HEK293 (cell line): Measurements from ENCODE around the gene TAF6L.

Experiments
- GFI1B ChIP-seq: fragments of 450-650 bp; formaldehyde crosslinking; IDR thresholded peaks from 2 replicates; pipeline ENCODE4 v1.5.1; 2016; ENCODE audit warnings: missing biosample characterization, missing genetic modification characterization
- HOXD13 ChIP-seq: sonication (generic); formaldehyde crosslinking; IDR thresholded peaks from 2 replicates; pipeline ENCODE4 v1.8.0; 2022; ENCODE audit warnings: missing genetic modification reagents, borderline replicate concordance
- KLF7 ChIP-seq: fragments of 450-650 bp; formaldehyde crosslinking; IDR thresholded peaks from 2 replicates; pipeline ENCODE4 v1.5.1; 2016; ENCODE audit warnings: missing biosample characterization, missing genetic modification characterization, borderline replicate concordance
- OVOL3 ChIP-seq: fragments of 450-650 bp; formaldehyde crosslinking; IDR thresholded peaks from 2 replicates; pipeline ENCODE4 v1.5.1; 2016; ENCODE audit warnings: missing biosample characterization, missing genetic modification characterization
- PRDM10 ChIP-seq: fragments of 450-650 bp; formaldehyde crosslinking; IDR thresholded peaks from 2 replicates; pipeline ENCODE4 v1.5.1; 2016; ENCODE audit warnings: missing biosample characterization, missing genetic modification characterization
- SCRT2 ChIP-seq: fragments of 450-650 bp; formaldehyde crosslinking; IDR thresholded peaks from 2 replicates; pipeline ENCODE4 v1.5.1; 2016; ENCODE audit warnings: missing biosample characterization, missing genetic modification characterization
- SETDB1 ChIP-seq: IDR thresholded peaks from one replicate; pipeline ENCODE4 v1.6.1; 2017; ENCODE audit warnings: mild to moderate bottlenecking, low read length, moderate library complexity, mixed read lengths; ENCODE audit not compliant: insufficient read length
- SP7 ChIP-seq: fragments of 450-650 bp; formaldehyde crosslinking; IDR thresholded peaks from 2 replicates; pipeline ENCODE4 v1.5.1; 2016; ENCODE audit warnings: missing biosample characterization, missing genetic modification characterization
- ZNF138 ChIP-seq: fragments of 450-650 bp; formaldehyde crosslinking; IDR thresholded peaks from 2 replicates; pipeline ENCODE4 v1.5.1; 2016; ENCODE audit warnings: missing biosample characterization, missing genetic modification characterization, borderline replicate concordance
- ZNF223 ChIP-seq: fragments of 450-650 bp; formaldehyde crosslinking; IDR thresholded peaks from 2 replicates; pipeline ENCODE4 v1.5.1; 2016; ENCODE audit warnings: missing biosample characterization, missing genetic modification characterization
- ZNF26 ChIP-seq: fragments of 450-650 bp; formaldehyde crosslinking; IDR thresholded peaks from 2 replicates; pipeline ENCODE4 v1.5.1; 2016; ENCODE audit warnings: missing biosample characterization, missing genetic modification characterization
- ZNF335 ChIP-seq: fragments of 450-650 bp; formaldehyde crosslinking; conservative IDR thresholded peaks from 2 replicates; pipeline ENCODE4 v1.5.1; 2016; ENCODE audit warnings: missing biosample characterization, missing genetic modification characterization
- ZNF341 ChIP-seq: fragments of 450-650 bp; formaldehyde crosslinking; IDR thresholded peaks from 2 replicates; pipeline ENCODE4; 2016; ENCODE audit warnings: low read depth, missing biosample characterization, missing genetic modification characterization
- ZNF366 ChIP-seq: fragments of 450-650 bp; formaldehyde crosslinking; conservative IDR thresholded peaks from 2 replicates; pipeline ENCODE4 v1.5.1; 2016; ENCODE audit warnings: missing biosample characterization, missing genetic modification characterization
- ZNF426 ChIP-seq: fragments of 450-650 bp; formaldehyde crosslinking; IDR thresholded peaks from 2 replicates; pipeline ENCODE4 v1.5.1; 2017; ENCODE audit warnings: missing biosample characterization, missing genetic modification characterization, mild to moderate bottlenecking, inconsistent platforms, moderate library complexity
- ZNF449 ChIP-seq: fragments of 450-650 bp; formaldehyde crosslinking; IDR thresholded peaks from 2 replicates; pipeline ENCODE4 v1.5.1; 2017; ENCODE audit warnings: missing biosample characterization, mild to moderate bottlenecking, missing genetic modification characterization, moderate library complexity
- ZNF558 ChIP-seq: fragments of 450-650 bp; formaldehyde crosslinking; IDR thresholded peaks from 2 replicates; pipeline ENCODE4 v1.5.1; 2016; ENCODE audit warnings: missing biosample characterization, missing genetic modification characterization
- ZNF624 ChIP-seq: fragments of 450-650 bp; formaldehyde crosslinking; IDR thresholded peaks from 2 replicates; pipeline ENCODE4 v1.5.1; 2017; ENCODE audit warnings: missing biosample characterization, missing genetic modification characterization
- ZNF776 ChIP-seq: fragments of 450-650 bp; formaldehyde crosslinking; IDR thresholded peaks from 2 replicates; pipeline ENCODE4 v1.5.0; 2017; ENCODE audit warnings: missing biosample characterization, missing genetic modification characterization, borderline replicate concordance
- ZXDB ChIP-seq: fragments of 450-650 bp; formaldehyde crosslinking; IDR thresholded peaks from 2 replicates; pipeline ENCODE4 v1.5.1; 2016; ENCODE audit warnings: missing biosample characterization, missing genetic modification characterization

TAF6L gene

DNA sequence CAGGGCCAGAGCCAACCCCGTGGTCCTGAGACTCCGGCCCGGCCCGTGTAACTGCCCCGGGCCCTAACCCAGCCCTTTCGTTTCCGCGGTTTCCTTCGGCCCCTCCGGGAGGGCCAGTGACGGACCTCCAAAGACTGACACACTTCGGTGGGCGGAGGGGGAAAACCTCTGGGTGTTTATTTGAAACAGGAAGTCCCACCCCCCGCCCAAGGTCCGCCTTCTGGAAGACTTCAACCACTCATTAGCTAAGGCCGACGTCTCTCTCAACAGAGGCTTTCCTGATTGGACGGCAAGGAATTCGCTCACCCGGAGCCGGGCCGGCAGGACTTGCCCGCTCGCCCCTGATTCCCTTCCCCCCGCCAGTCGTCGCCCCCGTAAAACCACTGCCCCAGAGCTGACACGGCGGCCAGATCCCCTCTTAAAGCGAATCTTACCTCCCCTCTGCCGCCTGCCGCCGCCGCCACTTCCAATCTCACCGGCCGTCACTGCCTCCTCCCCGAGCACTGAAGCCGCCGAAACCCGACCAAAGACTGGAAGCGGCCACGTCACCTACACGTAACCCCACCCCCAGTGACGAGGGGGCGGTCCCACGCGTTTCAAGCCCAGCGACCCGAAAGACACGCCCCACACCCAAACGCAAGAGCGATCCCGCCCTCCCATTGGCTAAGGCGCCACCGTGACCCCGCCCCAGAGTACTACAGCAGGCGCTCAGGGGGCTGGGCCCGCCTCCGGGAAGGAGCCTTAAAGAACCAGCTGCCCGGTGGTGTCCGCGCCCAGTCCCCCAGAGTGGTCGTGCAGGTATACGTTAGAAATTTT lies 60.5 kb downstream of the TAF6L start, which contains the start of gene STX5 (continued):
- peak; percentile 72; the same call in 1 of the 2 replicates for TF ChIP-seq ZNF341 (tag by site-specific recombination)
- 0 out of 2 replicates have a peak, but pooled peaks have one; percentile 69 for TF ChIP-seq SP7 (tag by site-specific recombination)
- TF ChIP-seq SETDB1 = no peak
- 0 out of 2 replicates have a peak, but pooled peaks have one; percentile 36 for TF ChIP-seq SCRT2 (tag by site-specific recombination)
- TF ChIP-seq ZNF624 (tag by site-specific recombination) = no peak
- no peak for TF ChIP-seq KLF7 (tag by site-specific recombination)
- TF ChIP-seq ZNF138 (tag by site-specific recombination) = no peak
- TF ChIP-seq ZNF335 (tag by site-specific recombination) = peak; percentile 85
- no peak for TF ChIP-seq ZNF449 (tag by site-specific recombination)
- TF ChIP-seq ZXDB (tag by site-specific recombination) = peak; percentile 95
- no peak for TF ChIP-seq ZNF558 (tag by site-specific recombination)
- no peak for TF ChIP-seq ZNF776
- no peak for TF ChIP-seq ZNF26 (tag by site-specific recombination)
- no peak for TF ChIP-seq ZNF223
- TF ChIP-seq HOXD13 (CRISPR knock-in tag) = no peak
- peak; percentile 88 for TF ChIP-seq PRDM10 (tag by site-specific recombination)
- TF ChIP-seq ZNF426 (tag by site-specific recombination) = no peak
- no peak for TF ChIP-seq GFI1B
- TF ChIP-seq OVOL3 (tag by site-specific recombination) = no peak
- no peak for TF ChIP-seq ZNF366 (tag by site-specific recombination)
- TF ChIP-seq, all 188 proteins: peak for 33
